ENCODE measurements around the gene JAZF1.

Gene JAZF1

GRCh38 chr7:27914409-27914808, 266.2 kb downstream of the JAZF1 start:
- no peak for TF ChIP-seq CTCF (IDR thresholded peaks at IDR 0.05; ENCODE audit: low read depth, low read length, missing control alignments)
- DNase-seq (ENCODE audit: low read depth): no peak
- no peak overlapping the region for H3K4me3 ChIP-seq (ENCODE audit: low read depth, low read length)

- no peak overlapping the region for H3K4me3 ChIP-seq (ENCODE audit: low read depth, low read length)
- DNase-seq (ENCODE audit: low read depth): no peak
- no peak for TF ChIP-seq CTCF (IDR thresholded peaks at IDR 0.05; ENCODE audit: low read depth, low read length, missing control alignments)
Observed at GRCh38 chr7:27912751-27913150, 267.8 kb downstream of the JAZF1 start.

- no peak for DNase-seq (ENCODE audit: low read depth)
- no peak overlapping the region for H3K4me3 ChIP-seq (ENCODE audit: low read depth, low read length)
- TF ChIP-seq CTCF (IDR thresholded peaks at IDR 0.05; ENCODE audit: low read depth, low read length, missing control alignments): no peak
Observed at GRCh38 chr7:27911920-27912319, 268.7 kb downstream of the JAZF1 start.

GRCh38 chr7:27910326-27910725, 270.3 kb downstream of the JAZF1 start:
- no peak for DNase-seq (ENCODE audit: low read depth)
- H3K4me3 ChIP-seq (ENCODE audit: low read depth, low read length): no peak overlapping the region
- TF ChIP-seq CTCF (IDR thresholded peaks at IDR 0.05; ENCODE audit: low read depth, low read length, missing control alignments): no peak

- no peak for TF ChIP-seq CTCF (IDR thresholded peaks at IDR 0.05; ENCODE audit: low read depth, low read length, missing control alignments)
- DNase-seq (ENCODE audit: low read depth): no peak
- H3K4me3 ChIP-seq (ENCODE audit: low read depth, low read length): no peak overlapping the region
Observed at GRCh38 chr7:27908534-27909165, 271.9 kb downstream of the JAZF1 start.

GRCh38 chr7:27906385-27907091, 274.1 kb downstream of the JAZF1 start:
- H3K4me3 ChIP-seq (ENCODE audit: low read depth, low read length): no peak overlapping the region
- DNase-seq (ENCODE audit: low read depth): no peak
- no peak for TF ChIP-seq CTCF (IDR thresholded peaks at IDR 0.05; ENCODE audit: low read depth, low read length, missing control alignments)

- TF ChIP-seq CTCF (IDR thresholded peaks at IDR 0.05; ENCODE audit: low read depth, low read length, missing control alignments): no peak
- DNase-seq (ENCODE audit: low read depth): no peak
- H3K4me3 ChIP-seq (ENCODE audit: low read depth, low read length): no peak overlapping the region
Observed at GRCh38 chr7:27905951-27906350, 274.6 kb downstream of the JAZF1 start.
